ENCODE results near the gene RIPOR2.

DNA sequence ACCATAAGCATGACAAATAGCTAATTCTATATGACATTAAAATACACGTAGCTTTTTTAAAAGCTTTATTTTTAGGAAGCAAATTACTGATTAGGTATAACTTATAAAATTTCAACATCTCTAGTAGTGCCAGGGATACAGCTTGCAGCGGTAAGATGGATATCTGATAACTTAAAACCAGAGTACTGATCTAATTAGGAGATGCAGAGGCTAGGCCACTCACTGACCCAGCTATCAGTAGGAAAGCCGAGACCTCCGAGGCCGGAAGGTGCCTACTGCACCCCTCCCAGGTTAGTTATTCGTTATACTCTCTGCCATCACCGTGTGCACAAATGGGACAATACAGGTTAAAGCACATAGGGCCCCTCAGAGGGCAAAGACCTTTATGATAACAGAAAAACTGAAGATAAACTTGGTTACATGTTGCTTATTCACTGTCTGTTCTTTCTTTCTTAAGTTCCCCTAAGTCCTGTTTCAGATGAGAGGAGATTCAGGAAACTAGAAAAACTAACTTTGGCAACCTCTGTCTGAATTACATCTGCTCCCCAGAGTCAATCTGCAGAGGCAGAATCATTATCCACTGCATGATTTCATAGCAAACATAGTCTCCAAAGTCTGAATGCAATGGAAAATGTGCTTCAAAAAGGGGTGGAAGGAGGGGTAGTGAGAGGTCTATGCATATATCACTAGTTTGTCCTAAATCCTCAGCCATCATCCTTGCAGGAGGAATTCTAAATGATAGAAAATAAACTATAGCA lies 60.8 kb downstream of the RIPOR2 start:
- no peak for TF ChIP-seq EGR1 (IDR thresholded peaks at IDR 0.05; ENCODE audit: low read depth in 2 of 2)
- TF ChIP-seq RAD21 (IDR thresholded peaks at IDR 0.05), result no peak
- TF ChIP-seq FOXA1 (IDR thresholded peaks at IDR 0.05), result no peak
- TF ChIP-seq SP1 (IDR thresholded peaks at IDR 0.05), result no peak
- TF ChIP-seq, protein P1, sequence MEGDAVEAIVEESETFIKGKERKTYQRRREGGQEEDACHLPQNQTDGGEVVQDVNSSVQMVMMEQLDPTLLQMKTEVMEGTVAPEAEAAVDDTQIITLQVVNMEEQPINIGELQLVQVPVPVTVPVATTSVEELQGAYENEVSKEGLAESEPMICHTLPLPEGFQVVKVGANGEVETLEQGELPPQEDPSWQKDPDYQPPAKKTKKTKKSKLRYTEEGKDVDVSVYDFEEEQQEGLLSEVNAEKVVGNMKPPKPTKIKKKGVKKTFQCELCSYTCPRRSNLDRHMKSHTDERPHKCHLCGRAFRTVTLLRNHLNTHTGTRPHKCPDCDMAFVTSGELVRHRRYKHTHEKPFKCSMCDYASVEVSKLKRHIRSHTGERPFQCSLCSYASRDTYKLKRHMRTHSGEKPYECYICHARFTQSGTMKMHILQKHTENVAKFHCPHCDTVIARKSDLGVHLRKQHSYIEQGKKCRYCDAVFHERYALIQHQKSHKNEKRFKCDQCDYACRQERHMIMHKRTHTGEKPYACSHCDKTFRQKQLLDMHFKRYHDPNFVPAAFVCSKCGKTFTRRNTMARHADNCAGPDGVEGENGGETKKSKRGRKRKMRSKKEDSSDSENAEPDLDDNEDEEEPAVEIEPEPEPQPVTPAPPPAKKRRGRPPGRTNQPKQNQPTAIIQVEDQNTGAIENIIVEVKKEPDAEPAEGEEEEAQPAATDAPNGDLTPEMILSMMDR (IDR thresholded peaks at IDR 0.05; ENCODE audit: low read depth, low read length, missing input control), result no peak

Measured in liver (tissue), 3 donors.